Natural killer cell (primary cell): Measurements from ENCODE around the gene SLC38A1. TPM values are rescaled to one million over a fixed set of nuclear protein-coding genes. Genes with fewer than 3 reads are reported as not detected.

Source experiments
- ATAC-seq, 3 donors: fragments of 150-1000 bp in 2 of 3; fragments of 200-7000 bp in 1 of 3; cut with Tn5 transposase; 1 replicate in 1 of 3; 2 replicates in 2 of 3; pipeline ENCODE4 v1.10.0; 2021; ENCODE audit warnings: mild to moderate bottlenecking in 2 of 3, moderate library complexity in 2 of 3
- DNase-seq, 2 donors: peaks; one replicate each; pipeline versions ENCODE4 v3.0.0 to v3.0.0-alpha.2; 2013 to 2021; ENCODE audit warnings: mixed read lengths in 1 of 2
- H3K27ac ChIP-seq: one replicate; pipeline ENCODE4 v1.5.1; 2013; ENCODE audit warnings: mild to moderate bottlenecking, low read length
- H3K27me3 ChIP-seq: one replicate; pipeline ENCODE4 v1.6.1; 2013; ENCODE audit warnings: low read length; ENCODE audit not compliant: control insufficient read depth, insufficient read depth
- H3K36me3 ChIP-seq: one replicate; pipeline ENCODE4 v1.6.1; 2013; ENCODE audit warnings: low read length; ENCODE audit not compliant: control insufficient read depth, insufficient read depth
- H3K4me1 ChIP-seq: one replicate; pipeline ENCODE4 v1.6.1; 2013; ENCODE audit warnings: low read length; ENCODE audit not compliant: control insufficient read depth, insufficient read depth
- H3K4me3 ChIP-seq: one replicate; pipeline ENCODE4 v1.5.1; 2013; ENCODE audit warnings: low read length
- H3K9me3 ChIP-seq: one replicate; pipeline ENCODE4 v1.6.1; 2013; ENCODE audit warnings: low read length; ENCODE audit not compliant: control insufficient read depth, insufficient read depth
- H3K27ac Mint-ChIP-seq, 2 donors: one replicate each; pipeline ENCODE4 v1.8.0; 2022; ENCODE audit warnings: mild to moderate bottlenecking in 2 of 2, mixed read lengths in 2 of 2, moderate library complexity in 1 of 2
- H3K27me3 Mint-ChIP-seq, 2 donors: one replicate each; pipeline ENCODE4 v1.8.0; 2022; ENCODE audit warnings: low read depth in 2 of 2, mixed read lengths in 2 of 2
- H3K36me3 Mint-ChIP-seq: one replicate; pipeline ENCODE4 v1.8.0; 2022; ENCODE audit warnings: mixed read lengths
- H3K4me1 Mint-ChIP-seq, 2 donors: one replicate each; pipeline ENCODE4 v1.8.0; 2022; ENCODE audit warnings: mixed read lengths in 2 of 2
- H3K4me3 Mint-ChIP-seq: one replicate; pipeline ENCODE4 v1.8.0; 2022; ENCODE audit warnings: mild to moderate bottlenecking, moderate library complexity, mixed read lengths
- H3K9me3 Mint-ChIP-seq, 2 donors: one replicate each; pipeline ENCODE4 v1.8.0; 2022; ENCODE audit warnings: mixed read lengths in 2 of 2
- WGBS: methylation state at CpG from one replicate; pipeline ENCODE4 v1.1.7; 2013; ENCODE audit warnings: missing lambda C conversion rate; ENCODE audit not compliant: insufficient coverage; 5-methylcytosine and 5-hydroxymethylcytosine counted together
- intact Hi-C: fragments of 100-400 bp; cut with micrococcal nuclease; formaldehyde crosslinking; loops from one replicate; pipeline ENCODE4 v1.14.2; 2022
- total RNA-seq, 4 donors: library from RNA; stranded (reverse); fragments of 120-200 nt in 1 of 4; gene quantifications; one replicate each; pipeline versions ENCODE4 v1.2.3 to v1.2.4, GENCODE V29; 2013 to 2022
- TF ChIP-seq, protein P1 (sequence below): fragments of 200-600 bp; IDR thresholded peaks from one replicate; pipeline ENCODE4 v1.8.0; 2022; ENCODE audit warnings: antibody characterized with exemption

The SLC38A1 gene
- total RNA-seq, 3 donors from 2014 or later (not counting 1 experiment from before 2014, with no cell fraction given) = 295 to 385 (median 354) TPM

DNA sequence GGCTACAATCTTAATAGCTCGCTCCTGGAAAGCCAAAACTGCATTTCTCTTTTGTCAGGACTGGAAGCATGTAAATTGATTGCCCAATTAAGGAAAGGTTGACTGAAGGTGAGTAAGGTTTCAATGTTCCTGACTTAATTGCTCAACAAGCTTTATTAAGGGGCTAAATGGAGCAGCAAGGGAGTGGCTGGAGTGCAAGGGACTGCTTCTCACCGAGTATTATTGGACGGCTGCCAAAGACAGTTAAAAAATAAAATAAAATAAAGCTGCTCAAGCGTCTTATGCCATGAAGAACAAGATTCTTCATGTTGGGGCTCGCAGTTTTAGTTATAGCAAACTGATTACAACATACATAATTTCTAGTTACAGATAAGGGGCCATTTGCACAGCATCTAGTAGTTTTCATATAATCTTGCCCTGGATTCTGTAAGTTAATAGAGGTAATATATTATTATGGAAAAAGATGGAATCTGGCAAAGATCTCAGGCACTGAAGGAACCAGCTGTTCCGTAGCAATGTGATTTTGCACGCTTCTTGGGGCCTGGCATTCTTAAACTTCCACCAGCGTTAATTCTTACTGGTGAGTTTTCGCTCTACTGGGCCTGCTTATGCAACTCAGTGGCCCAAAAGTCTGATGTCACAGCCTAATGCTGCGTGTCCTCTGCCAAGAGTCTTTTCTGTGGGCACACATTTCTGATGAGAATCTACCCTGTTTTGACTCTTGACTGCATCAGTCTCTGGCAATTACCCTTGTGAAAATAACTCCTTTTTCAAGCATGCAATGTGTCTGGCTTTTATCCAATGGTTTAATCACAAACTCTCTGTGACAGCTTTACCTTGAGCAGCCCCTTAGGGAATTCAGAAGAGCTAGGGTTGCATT is 108.5 kb downstream of the SLC38A1 start:
- DNase-seq (no peak), ATAC-seq (no peak)
- intact Hi-C loops = no loop called here
- Histone ChIP-seq H3K36me3 (no peaks in the 10 kb centered on the region), H3K27me3 (no peaks in the 10 kb centered on the region), H3K4me1 (no peaks in the 10 kb centered on the region), H3K27ac (no peak overlapping the region), H3K4me3 (no peak overlapping the region), H3K9me3 (no peaks in the 10 kb centered on the region)
- Mint-ChIP-seq H3K4me3 (no peak overlapping the region), H3K36me3 (peaks cover 7% of the 10 kb centered on the region), H3K4me1 (no peaks in the 10 kb centered on the region), H3K9me3 (no peaks in the 10 kb centered on the region), H3K27ac (no peak overlapping the region), H3K27me3 (peaks cover 3 to 7% of the 10 kb centered on the region in 2 donors)
- WGBS = 85% methylated on average over 10 of the region's 10 CpGs
- TF ChIP-seq, protein P1, sequence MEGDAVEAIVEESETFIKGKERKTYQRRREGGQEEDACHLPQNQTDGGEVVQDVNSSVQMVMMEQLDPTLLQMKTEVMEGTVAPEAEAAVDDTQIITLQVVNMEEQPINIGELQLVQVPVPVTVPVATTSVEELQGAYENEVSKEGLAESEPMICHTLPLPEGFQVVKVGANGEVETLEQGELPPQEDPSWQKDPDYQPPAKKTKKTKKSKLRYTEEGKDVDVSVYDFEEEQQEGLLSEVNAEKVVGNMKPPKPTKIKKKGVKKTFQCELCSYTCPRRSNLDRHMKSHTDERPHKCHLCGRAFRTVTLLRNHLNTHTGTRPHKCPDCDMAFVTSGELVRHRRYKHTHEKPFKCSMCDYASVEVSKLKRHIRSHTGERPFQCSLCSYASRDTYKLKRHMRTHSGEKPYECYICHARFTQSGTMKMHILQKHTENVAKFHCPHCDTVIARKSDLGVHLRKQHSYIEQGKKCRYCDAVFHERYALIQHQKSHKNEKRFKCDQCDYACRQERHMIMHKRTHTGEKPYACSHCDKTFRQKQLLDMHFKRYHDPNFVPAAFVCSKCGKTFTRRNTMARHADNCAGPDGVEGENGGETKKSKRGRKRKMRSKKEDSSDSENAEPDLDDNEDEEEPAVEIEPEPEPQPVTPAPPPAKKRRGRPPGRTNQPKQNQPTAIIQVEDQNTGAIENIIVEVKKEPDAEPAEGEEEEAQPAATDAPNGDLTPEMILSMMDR = no peak

DNA sequence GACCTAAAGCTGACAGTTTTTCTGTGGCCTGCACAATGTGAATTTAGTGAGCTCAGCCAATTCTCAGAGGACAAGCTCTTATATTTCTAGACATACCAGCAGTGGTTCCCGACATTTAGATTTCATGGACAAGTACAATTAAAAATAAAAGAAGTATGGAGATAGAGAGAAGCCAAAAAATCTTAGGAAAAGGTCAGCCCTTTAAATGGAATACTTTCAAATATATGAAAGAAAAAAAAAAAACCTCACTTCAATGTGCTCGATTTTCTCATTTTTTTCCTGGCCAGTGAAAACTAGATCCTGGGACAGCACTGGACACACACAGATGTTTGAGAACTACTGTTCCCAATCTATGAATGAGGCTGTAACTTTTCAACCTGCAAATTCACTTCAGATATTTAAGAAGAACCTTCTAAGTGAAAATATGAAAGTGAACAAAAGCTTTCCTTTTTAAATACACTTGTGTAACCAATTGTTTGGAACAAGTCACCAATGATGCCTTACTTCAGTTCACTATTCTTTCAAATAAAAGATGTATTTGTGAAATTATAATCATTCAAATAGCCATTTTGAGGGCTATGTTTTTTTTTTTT is 109.4 kb downstream of the SLC38A1 start:
- Mint-ChIP-seq H3K9me3 (no peaks in the 10 kb centered on the region), H3K27me3 (peaks cover 3 to 7% of the 10 kb centered on the region in 2 donors), H3K27ac (no peak overlapping the region), H3K4me1 (no peaks in the 10 kb centered on the region), H3K4me3 (no peak overlapping the region), H3K36me3 (peaks cover 7% of the 10 kb centered on the region)
- DNase-seq (no peak), ATAC-seq (no peak)
- Histone ChIP-seq H3K4me1 (no peaks in the 10 kb centered on the region), H3K27me3 (no peaks in the 10 kb centered on the region), H3K4me3 (no peak overlapping the region), H3K9me3 (no peaks in the 10 kb centered on the region), H3K27ac (no peak overlapping the region), H3K36me3 (no peaks in the 10 kb centered on the region)
- TF ChIP-seq, protein P1 = no peak
- intact Hi-C loops = no loop called here
- WGBS = 100% methylated on average over 1 of the region's 2 CpGs

DNA sequence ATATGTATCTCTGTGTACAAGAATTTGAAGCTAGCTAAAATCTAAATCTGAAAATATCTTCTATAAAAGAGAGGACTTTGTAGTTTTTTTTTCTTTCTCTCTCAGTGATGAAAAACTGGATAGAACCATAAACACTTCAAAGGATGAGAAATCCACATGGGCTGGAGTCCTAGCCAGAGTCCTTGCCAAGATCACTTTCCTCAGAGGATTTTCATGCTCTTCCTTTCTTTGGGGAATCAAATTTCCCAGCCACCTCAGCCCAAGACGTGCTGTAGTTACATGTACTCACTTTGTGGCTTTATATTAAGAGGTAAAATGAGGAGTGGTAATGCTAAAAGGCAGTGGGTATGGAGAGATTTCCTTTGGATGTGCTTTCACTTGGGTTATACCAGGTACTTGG is 110.3 kb downstream of the SLC38A1 start:
- Mint-ChIP-seq H3K9me3 (no peaks in the 10 kb centered on the region), H3K4me1 (no peaks in the 10 kb centered on the region), H3K36me3 (peaks cover 7% of the 10 kb centered on the region), H3K27me3 (peaks cover 3 to 7% of the 10 kb centered on the region in 2 donors), H3K4me3 (no peak overlapping the region), H3K27ac (no peak overlapping the region)
- intact Hi-C loops = no loop called here
- Histone ChIP-seq H3K27me3 (no peaks in the 10 kb centered on the region), H3K4me3 (no peak overlapping the region), H3K27ac (no peak overlapping the region), H3K9me3 (no peaks in the 10 kb centered on the region), H3K36me3 (no peaks in the 10 kb centered on the region), H3K4me1 (no peaks in the 10 kb centered on the region)
- DNase-seq = no peak
- no peak for ATAC-seq
- WGBS = 83% methylated on average over 1 of the region's 1 CpG
- TF ChIP-seq, protein P1 = no peak
